Adrenal gland (tissue), 12 donors: ENCODE measurements around the gene SAMM50. TPM values are rescaled to one million over a fixed set of nuclear protein-coding genes. Genes with fewer than 3 reads are reported as not detected.

Experiments used
- DNase-seq, 7 donors: peaks; one replicate each; pipeline ENCODE4 v3.0.0-alpha.2; 2019 to 2020
- H3K27ac ChIP-seq, 5 donors: fragments of 200-600 bp; sonication (generic) in 4 of 5; 1 replicate in 3 of 5; 2 replicates in 2 of 5; pipeline versions ENCODE4 v1.5.1 to v1.8.0; 2016 to 2020; ENCODE audit warnings: mild to moderate bottlenecking in 1 of 5
- H3K27me3 ChIP-seq: fragments of 200-600 bp; 2 replicates; pipeline ENCODE4 v1.8.0; 2021
- H3K36me3 ChIP-seq, 2 donors: fragments of 200-600 bp; replicated peaks in 1 of 2; 1 replicate in 1 of 2; 2 replicates in 1 of 2; pipeline versions ENCODE4 v1.5.1 to v1.8.0; 2018 to 2022
- H3K4me1 ChIP-seq, 2 donors: fragments of 200-600 bp; replicated peaks in 1 of 2; 1 replicate in 1 of 2; 2 replicates in 1 of 2; pipeline versions ENCODE4 v1.5.1 to v1.8.0; 2018 to 2021
- H3K4me3 ChIP-seq, 4 donors: fragments of 200-600 bp; sonication (generic) in 3 of 4; one replicate each; pipeline ENCODE4 v1.5.1; 2016 to 2018
- H3K9me3 ChIP-seq, 3 donors: fragments of 200-600 bp; sonication (generic) in 1 of 3; replicated peaks in 1 of 3; 1 replicate in 2 of 3; 2 replicates in 1 of 3; pipeline versions ENCODE4 v1.5.1 to v1.8.0; 2016 to 2021
- POLR2A ChIP-seq, 2 donors: fragments of 450-650 bp; IDR thresholded peaks; one replicate each; pipeline ENCODE4 v1.6.1; 2017; ENCODE audit warnings: antibody characterized with exemption in 2 of 2, mild to moderate bottlenecking in 2 of 2, moderate library complexity in 1 of 2
- WGBS, 4 donors: extraction: QIAGEN DNeasy Blood & Tissue Kit in 2 of 4; methylation state at CpG; one replicate each; pipeline versions ENCODE4 v1.1.5 to v1.1.7; 2013 to 2017; 5-methylcytosine and 5-hydroxymethylcytosine counted together
- intact Hi-C, 2 donors: fragments of 100-400 bp; cut with DNase I; formaldehyde crosslinking; loops; one replicate each; pipeline versions ENCODE4 v1.14.1 to v1.15.0; 2022 to 2023
- polyA plus RNA-seq, 3 donors: library from polyadenylated mRNA; stranded (reverse); fragments of 200-250 nt in 2 of 3; fragments of 350-450 nt in 1 of 3; fragmentation: Illumina TruSeq in 1 of 3; extraction: RNeasy Lipid Tissue Mini Kit (QIAGEN cat#74804) in 1 of 3; gene quantifications; one replicate each; pipeline ENCODE4 v1.2.3, GENCODE V29; 2013 to 2014
- total RNA-seq, 9 donors: library from RNA; depleted of rRNA in 4 of 9; stranded (reverse); fragments of >200 nt in 4 of 9; fragments of 120-200 nt in 1 of 9; fragmentation: NEBNext Ultra II Directional in 1 of 9; extraction: Animal tissue kit (Norgen Biotek cat#: 25700) in 1 of 9; gene quantifications; one replicate each; pipeline versions ENCODE4 v1.1.0 to v1.2.4, GENCODE V29; 2013 to 2023
- TF ChIP-seq, protein P1 (sequence below), 6 experiments: fragments of 450-650 bp in 4 of 6; fragments of 200-600 bp in 2 of 6; sonication (generic) in 1 of 6; IDR thresholded peaks; 1 replicate in 5 of 6; 2 replicates in 1 of 6; pipeline versions ENCODE4 v1.5.1 to v1.8.0; 2016 to 2021; ENCODE audit warnings: antibody characterized with exemption in 6 of 6, mild to moderate bottlenecking in 2 of 6, moderate library complexity in 1 of 6
- donor health status: healthy with polysubstance abuse.
- donor health status: Bipolar disorder and iron deficiency.
- donor health status: DM: yes; HTN: yes; CAD: no.
- donor health status: DM: no; HTN: no; CAD: no.
- donor health status: DM: no; HTN: no; CAD: no.
- donor health status: DM: yes; HTN: yes; CAD: no.

Gene SAMM50
- total and polyA plus RNA-seq, 12 donors, result 15.8 to 91.5 (median 57.2) TPM

GRCh38 chr22:43945632-43946383, 9.4 kb upstream of the SAMM50 start:
- no peaks in the 10 kb centered on the region for H3K36me3 ChIP-seq
- no peaks in the 10 kb centered on the region for H3K9me3 ChIP-seq
- intact Hi-C loops, result no loop called here
- no peak for TF ChIP-seq POLR2A (IDR thresholded peaks at IDR 0.05)
- TF ChIP-seq, protein P1, sequence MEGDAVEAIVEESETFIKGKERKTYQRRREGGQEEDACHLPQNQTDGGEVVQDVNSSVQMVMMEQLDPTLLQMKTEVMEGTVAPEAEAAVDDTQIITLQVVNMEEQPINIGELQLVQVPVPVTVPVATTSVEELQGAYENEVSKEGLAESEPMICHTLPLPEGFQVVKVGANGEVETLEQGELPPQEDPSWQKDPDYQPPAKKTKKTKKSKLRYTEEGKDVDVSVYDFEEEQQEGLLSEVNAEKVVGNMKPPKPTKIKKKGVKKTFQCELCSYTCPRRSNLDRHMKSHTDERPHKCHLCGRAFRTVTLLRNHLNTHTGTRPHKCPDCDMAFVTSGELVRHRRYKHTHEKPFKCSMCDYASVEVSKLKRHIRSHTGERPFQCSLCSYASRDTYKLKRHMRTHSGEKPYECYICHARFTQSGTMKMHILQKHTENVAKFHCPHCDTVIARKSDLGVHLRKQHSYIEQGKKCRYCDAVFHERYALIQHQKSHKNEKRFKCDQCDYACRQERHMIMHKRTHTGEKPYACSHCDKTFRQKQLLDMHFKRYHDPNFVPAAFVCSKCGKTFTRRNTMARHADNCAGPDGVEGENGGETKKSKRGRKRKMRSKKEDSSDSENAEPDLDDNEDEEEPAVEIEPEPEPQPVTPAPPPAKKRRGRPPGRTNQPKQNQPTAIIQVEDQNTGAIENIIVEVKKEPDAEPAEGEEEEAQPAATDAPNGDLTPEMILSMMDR (IDR thresholded peaks at IDR 0.05), result peak; percentile 29 to 60 (median 48)
- WGBS, 4 donors, result 31 to 62% (median 54%) methylated on average over 8 to 12 of the region's 12 CpGs
- no peak overlapping the region for H3K27ac ChIP-seq
- H3K4me1 ChIP-seq, result no peaks in the 10 kb centered on the region
- H3K27me3 ChIP-seq, result no peaks in the 10 kb centered on the region
- DNase-seq, result peak; percentile 46 to 78 (median 63)
- no peak overlapping the region for H3K4me3 ChIP-seq

DNA sequence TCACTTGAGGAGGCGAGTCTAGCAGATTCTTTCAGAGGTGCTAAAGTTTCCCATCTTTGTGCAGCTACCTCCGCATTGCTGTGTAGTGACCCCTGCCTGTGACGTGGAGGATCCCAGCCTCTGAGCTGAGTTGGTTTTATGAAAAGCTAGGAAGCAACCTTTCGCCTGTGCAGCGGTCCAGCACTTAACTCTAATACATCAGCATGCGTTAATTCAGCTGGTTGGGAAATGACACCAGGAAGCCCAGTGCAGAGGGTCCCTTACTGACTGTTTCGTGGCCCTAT, 8.9 kb upstream of the SAMM50 start:
- DNase-seq, result no peak
- H3K4me1 ChIP-seq, result no peaks in the 10 kb centered on the region
- intact Hi-C loops, result no loop called here
- no peak for TF ChIP-seq POLR2A (IDR thresholded peaks at IDR 0.05)
- TF ChIP-seq, protein P1 (IDR thresholded peaks at IDR 0.05), result no peak
- H3K27ac ChIP-seq, result no peak overlapping the region
- H3K27me3 ChIP-seq, result no peaks in the 10 kb centered on the region
- H3K9me3 ChIP-seq, result no peaks in the 10 kb centered on the region
- H3K4me3 ChIP-seq, result no peak overlapping the region
- H3K36me3 ChIP-seq, result no peaks in the 10 kb centered on the region
- WGBS, 4 donors, result 70 to 100% (median 72%) methylated on average over 1 to 7 of the region's 7 CpGs

DNA sequence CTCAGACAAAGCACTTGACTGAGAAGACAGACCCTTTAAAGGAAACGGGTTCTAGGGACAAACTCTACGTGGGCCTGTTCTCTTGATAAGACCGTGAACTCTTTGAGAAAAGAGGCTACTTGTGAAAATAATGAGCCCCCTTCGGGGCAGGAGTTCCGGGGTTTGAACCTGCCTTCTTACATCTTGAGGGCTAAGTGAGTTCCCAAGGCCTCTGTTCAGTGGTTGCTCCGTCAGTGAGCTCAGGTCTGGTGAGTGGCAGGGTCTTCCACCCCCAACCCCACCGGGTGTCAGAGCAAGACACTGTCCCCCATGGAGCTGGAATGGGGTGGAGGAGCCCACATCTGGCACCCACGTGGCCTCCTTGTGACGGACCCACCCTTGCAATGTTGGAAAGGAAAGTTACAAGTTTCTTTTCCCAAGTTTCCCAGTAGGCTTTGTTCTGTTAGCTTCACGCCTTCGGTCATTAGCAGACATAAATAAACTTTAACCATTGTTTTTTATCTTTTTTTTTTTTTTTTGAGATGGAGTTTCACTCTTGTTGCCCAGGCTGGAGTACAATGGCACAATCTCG, 6.3 kb upstream of the SAMM50 start:
- H3K36me3 ChIP-seq, result no peaks in the 10 kb centered on the region
- H3K9me3 ChIP-seq, result no peaks in the 10 kb centered on the region
- intact Hi-C loops, result no loop called here
- 81 to 89% (median 82%) methylated on average over 10 to 12 of the region's 12 CpGs for WGBS, 4 donors
- no peaks in the 10 kb centered on the region for H3K4me1 ChIP-seq
- no peak for DNase-seq
- TF ChIP-seq POLR2A (IDR thresholded peaks at IDR 0.05), result no peak
- TF ChIP-seq, protein P1 (IDR thresholded peaks at IDR 0.05), result no peak
- no peaks in the 10 kb centered on the region for H3K27me3 ChIP-seq
- no peak overlapping the region for H3K4me3 ChIP-seq
- no peak overlapping the region for H3K27ac ChIP-seq

DNA sequence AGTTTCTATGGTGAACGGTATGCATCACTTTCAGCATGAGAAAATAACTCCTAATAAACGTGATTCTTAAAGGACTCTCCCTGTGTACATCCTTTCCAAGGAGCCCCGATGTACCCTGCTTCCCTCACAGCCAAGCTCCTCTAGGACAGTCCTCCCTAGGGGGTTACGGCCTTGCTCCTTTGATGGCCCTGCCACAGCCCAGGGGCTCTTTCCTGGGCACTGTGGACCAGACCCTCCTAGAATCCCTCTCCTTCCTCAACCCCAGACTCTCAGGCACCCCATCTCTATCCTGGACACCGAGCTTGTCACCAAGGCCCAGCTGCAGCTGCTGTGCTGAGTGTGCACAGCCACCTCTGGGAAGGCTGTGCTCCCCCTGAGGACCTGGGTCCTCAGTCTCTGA, 3.9 kb upstream of the SAMM50 start:
- intact Hi-C loops, result no loop called here
- WGBS, 4 donors, result 72 to 81% (median 78%) methylated on average over 5 of the region's 5 CpGs
- no peak for TF ChIP-seq POLR2A (IDR thresholded peaks at IDR 0.05)
- TF ChIP-seq, protein P1 (IDR thresholded peaks at IDR 0.05), result no peak
- H3K27ac ChIP-seq, result no peak overlapping the region
- H3K4me3 ChIP-seq, result no peak overlapping the region
- no peaks in the 10 kb centered on the region for H3K9me3 ChIP-seq
- H3K36me3 ChIP-seq, result no peaks in the 10 kb centered on the region
- H3K4me1 ChIP-seq, result peaks cover 11 to 14% of the 10 kb centered on the region in 2 donors
- no peaks in the 10 kb centered on the region for H3K27me3 ChIP-seq
- no peak for DNase-seq
